CD4-positive, alpha-beta T cell treated with Interleukin-1 beta for 1 hour (primary cell): ENCODE data around the gene MCU.
A peak's percentile ranks its signal among the peaks of the same experiment; 100 is the strongest.
"Not testable (repeated sequence)": the region's sequence is repeated elsewhere in the genome, so short reads cannot be mapped to it uniquely, and the experiment has no call there.

Experiments used
- DNase-seq, 2 donors: peaks; one replicate each; pipeline ENCODE4 v3.0.0-alpha.2; 2020 to 2022

MCU gene, protein sequence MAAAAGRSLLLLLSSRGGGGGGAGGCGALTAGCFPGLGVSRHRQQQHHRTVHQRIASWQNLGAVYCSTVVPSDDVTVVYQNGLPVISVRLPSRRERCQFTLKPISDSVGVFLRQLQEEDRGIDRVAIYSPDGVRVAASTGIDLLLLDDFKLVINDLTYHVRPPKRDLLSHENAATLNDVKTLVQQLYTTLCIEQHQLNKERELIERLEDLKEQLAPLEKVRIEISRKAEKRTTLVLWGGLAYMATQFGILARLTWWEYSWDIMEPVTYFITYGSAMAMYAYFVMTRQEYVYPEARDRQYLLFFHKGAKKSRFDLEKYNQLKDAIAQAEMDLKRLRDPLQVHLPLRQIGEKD

GRCh38 chr10:72691863-72692743 lies at the start of gene MCU:
Gene MCU (plus strand): TSS chr10:72692143. CDS start chr10:72692152, 9 bp downstream.
- peak; percentile 92 to 93 for DNase-seq

DNA sequence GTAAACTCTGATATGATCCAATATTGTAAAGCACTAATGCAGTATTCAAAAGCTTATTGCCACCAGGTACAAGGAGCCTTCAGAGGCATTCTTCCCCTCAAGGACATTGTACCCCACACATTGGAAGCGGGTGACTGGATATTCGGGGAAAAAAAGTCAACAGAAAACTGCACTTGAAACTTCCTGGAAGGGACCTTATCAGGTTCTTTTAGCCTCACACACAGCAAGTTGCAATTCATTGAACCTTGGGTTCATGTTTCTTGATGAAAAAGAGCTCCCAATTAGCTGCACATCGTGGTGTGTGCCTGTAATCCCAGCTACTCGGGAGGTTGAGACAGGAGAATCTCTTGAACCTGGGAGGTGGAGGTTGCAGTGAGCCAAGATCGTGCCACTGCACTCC lies 49.6 kb upstream of the MCU start:
- no peak for DNase-seq

GRCh38 chr10:72645263-72645858 lies 46.6 kb upstream of the MCU start:
- DNase-seq = no peak

DNA sequence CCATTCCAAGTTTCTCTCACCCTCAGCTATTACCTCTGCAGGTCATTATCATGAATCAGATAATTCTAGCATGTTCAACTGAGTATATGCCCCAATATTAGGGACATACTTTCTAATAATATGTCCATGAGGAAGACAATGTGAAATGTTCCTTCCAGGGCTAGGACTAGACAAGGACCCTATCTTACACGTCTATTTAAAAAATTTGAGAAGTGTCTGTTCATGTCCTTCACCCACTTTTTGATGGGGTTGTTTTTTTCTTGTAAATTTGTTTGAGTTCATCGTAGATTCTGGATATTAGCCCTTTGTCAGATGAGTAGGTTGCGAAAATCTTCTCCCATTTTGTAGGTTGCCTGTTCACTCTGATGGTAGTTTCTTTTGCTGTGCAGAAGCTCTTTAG lies 45.0 kb upstream of the MCU start:
- not testable (repeated sequence) for DNase-seq

GRCh38 chr10:72648301-72648700 lies 43.6 kb upstream of the MCU start:
- no peak for DNase-seq

GRCh38 chr10:72649291-72649690 lies 42.7 kb upstream of the MCU start:
- DNase-seq = no peak

GRCh38 chr10:72653383-72654096 lies 38.4 kb upstream of the MCU start:
- DNase-seq = no peak

GRCh38 chr10:72654720-72655119 lies 37.2 kb upstream of the MCU start:
- DNase-seq = no peak

GRCh38 chr10:72658696-72659400 lies 33.1 kb upstream of the MCU start:
- DNase-seq = no peak

- no peak for DNase-seq
Measured at GRCh38 chr10:72659694-72660093, 32.2 kb upstream of the MCU start.

- no peak for DNase-seq
Measured at GRCh38 chr10:72660220-72660619, 31.7 kb upstream of the MCU start.

GRCh38 chr10:72661431-72661830 lies 30.5 kb upstream of the MCU start:
- no peak for DNase-seq

- DNase-seq = no peak
Measured at GRCh38 chr10:72663971-72664370, 28.0 kb upstream of the MCU start.

DNA sequence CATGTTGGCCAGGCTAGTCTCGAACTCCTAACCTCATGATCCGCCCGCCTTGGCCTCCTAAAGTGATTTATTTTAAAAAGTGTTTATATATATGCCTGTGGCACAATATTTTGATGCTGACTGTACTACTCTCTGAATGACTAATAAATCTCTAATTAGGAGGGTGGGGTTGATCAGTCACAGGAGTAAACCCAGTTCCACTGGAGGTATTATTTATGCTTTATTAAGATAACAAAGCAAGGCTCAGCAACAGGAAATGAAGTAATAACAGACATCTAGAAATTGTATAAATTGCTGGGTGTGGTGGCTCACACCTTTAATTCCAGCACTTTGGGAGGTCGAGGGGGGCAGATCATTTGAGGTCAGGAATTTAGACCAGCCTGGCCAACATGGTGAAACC lies 26.0 kb upstream of the MCU start:
- no peak for DNase-seq

DNA sequence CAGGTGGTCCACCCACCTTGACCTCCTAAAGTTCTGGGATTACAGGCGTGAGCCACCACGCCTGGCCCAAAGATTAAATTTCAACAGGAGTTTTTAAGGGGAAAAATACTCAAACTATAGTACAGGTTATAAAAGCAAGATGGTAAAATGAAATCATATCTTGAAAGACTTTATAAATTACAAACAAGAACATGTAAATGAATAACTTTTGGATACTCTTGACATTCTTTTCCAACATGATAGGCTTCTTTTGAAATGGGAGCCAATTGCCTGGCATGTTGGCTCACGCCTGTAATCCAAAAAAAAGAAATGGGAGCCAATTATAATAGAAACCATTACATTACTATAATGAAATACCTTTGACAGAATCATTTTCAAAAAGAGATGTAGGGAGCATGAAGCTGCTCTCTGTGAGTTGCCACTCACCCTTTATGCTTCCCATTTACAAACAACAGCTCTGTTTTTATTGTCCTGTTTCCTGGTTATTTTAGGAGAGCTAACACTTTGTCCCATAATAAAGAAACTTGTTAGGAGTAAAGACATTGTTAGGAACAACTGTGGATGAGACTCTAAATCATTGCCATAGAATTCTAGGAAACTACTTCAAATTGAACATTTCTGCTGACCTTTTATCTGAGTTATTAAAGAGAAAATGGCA lies 24.6 kb upstream of the MCU start:
- no peak for DNase-seq

- no peak for DNase-seq
Measured at GRCh38 chr10:72673280-72673679, 18.7 kb upstream of the MCU start.

GRCh38 chr10:72674174-72674573 lies 17.8 kb upstream of the MCU start:
- DNase-seq = not testable (repeated sequence)

DNA sequence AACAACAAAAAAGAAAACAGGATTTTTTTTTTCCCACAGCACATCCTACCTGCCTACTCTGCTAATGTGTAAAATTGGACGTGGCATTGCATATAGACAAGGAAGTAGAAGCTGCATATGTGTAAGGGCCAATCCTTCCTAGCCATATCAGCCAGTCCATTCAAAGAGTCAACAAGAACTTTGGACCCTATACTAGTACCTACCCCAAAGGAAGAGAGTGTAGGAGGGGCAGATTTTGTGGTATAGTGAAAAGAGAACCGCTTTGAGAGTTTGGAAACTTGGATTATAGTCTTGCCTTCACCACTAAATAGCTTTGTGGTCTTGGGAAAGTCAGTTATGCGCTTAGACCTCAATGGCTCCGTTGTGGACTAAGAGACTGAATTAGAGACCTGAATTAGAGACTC lies 12.1 kb upstream of the MCU start:
- no peak for DNase-seq

GRCh38 chr10:72682638-72683037 lies 9.3 kb upstream of the MCU start:
- DNase-seq = no peak

DNA sequence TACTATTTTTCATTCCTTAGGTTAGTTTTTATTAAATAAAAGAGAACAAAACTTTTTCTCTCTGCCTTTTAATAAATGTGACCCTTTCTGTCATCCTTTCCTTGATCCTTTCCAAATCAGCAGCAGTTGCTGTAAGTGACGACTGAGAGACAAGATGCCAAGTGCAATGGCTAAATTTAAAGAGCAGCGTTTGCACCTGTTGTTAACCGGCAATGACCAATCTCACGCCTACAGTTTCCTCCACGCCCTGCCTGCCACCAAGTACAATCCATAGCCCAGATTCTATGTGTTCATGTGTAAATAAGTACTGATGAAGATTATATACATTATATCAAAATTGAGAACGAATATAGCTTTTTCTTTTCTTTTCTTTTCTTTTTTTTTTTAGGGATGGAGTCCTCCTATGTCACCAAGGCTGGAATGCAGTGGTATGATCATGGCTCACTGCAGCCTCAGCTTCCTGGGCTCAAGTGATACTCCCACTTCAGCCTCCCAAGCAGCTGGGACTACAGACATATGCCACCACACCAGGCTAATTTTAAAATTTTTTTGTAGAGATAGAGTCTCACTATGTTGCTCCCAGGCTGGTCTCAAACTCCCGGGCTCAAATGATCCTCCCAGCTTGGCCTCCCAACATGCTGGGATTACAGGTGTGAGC lies 6.5 kb upstream of the MCU start:
- DNase-seq = no peak

- DNase-seq = not testable (repeated sequence)
Measured at GRCh38 chr10:72686430-72686829, 5.5 kb upstream of the MCU start.
